ENCODE measurements around the gene SLC51B.

Gene SLC51B

GRCh38 chr15:65076486-65077290 is 31.5 kb downstream of the SLC51B start, which contains the start of gene KBTBD13:
TSS of gene KBTBD13 (plus strand) at chr15:65076746. CDS start at chr15:65076816, 70 bp downstream.
- H3K27ac ChIP-seq, result no peak within 1 kb of the TSS
- no peak for TF ChIP-seq CTCF (conservative IDR thresholded peaks at IDR 0.05)

- no peak for TF ChIP-seq CTCF (conservative IDR thresholded peaks at IDR 0.05)
- no peak overlapping the region for H3K27ac ChIP-seq
These were observed 32.2 kb downstream of the SLC51B start for GRCh38 chr15:65077291-65077980.

- H3K27ac ChIP-seq, result no peak overlapping the region
- peak; percentile 78 for TF ChIP-seq CTCF (conservative IDR thresholded peaks at IDR 0.05)
These were observed 32.8 kb downstream of the SLC51B start for GRCh38 chr15:65077981-65078352.

GRCh38 chr15:65079580-65079979 is 34.4 kb downstream of the SLC51B start:
- H3K27ac ChIP-seq, result no peak overlapping the region
- no peak for TF ChIP-seq CTCF (conservative IDR thresholded peaks at IDR 0.05)

GRCh38 chr15:65081270-65081669 is 36.1 kb downstream of the SLC51B start:
- TF ChIP-seq CTCF (conservative IDR thresholded peaks at IDR 0.05), result no peak
- no peak overlapping the region for H3K27ac ChIP-seq

- H3K27ac ChIP-seq, result no peak overlapping the region
- no peak for TF ChIP-seq CTCF (conservative IDR thresholded peaks at IDR 0.05)
These were observed 36.6 kb downstream of the SLC51B start for GRCh38 chr15:65081758-65082157.

- no peak overlapping the region for H3K27ac ChIP-seq
These were observed 37.2 kb downstream of the SLC51B start for GRCh38 chr15:65082303-65082953.

More at GRCh38 chr15:65082303-65082953, 37.2 kb downstream of the SLC51B start:
- TF ChIP-seq CTCF (conservative IDR thresholded peaks at IDR 0.05), result no peak

All from VCaP (cell line).